ENCODE measurements around the gene MCEMP1. TPM values are rescaled to one million over a fixed set of nuclear protein-coding genes. Genes with fewer than 3 reads are reported as not detected.

Gene MCEMP1
- total RNA-seq, 3 donors from 2014 or later = not detected

GRCh38 chr19:7652061-7652641, 24.7 kb upstream of the MCEMP1 start:
- H3K27me3 Mint-ChIP-seq (ENCODE audit: low read depth) = no peaks in the 10 kb centered on the region
- H3K4me1 Mint-ChIP-seq (ENCODE audit: low read depth) = peaks cover 10% of the 10 kb centered on the region
- DNase-seq = peak; percentile 86
- H3K9me3 Mint-ChIP-seq = no peaks in the 10 kb centered on the region
- ATAC-seq = peak; percentile 88 to 91
- peak overlapping the region; percentile 64 for H3K4me3 Mint-ChIP-seq
- no peaks in the 10 kb centered on the region for H3K36me3 Mint-ChIP-seq (ENCODE audit: insufficient read depth)

GRCh38 chr19:7654401-7654800, 22.5 kb upstream of the MCEMP1 start:
- H3K36me3 Mint-ChIP-seq (ENCODE audit: insufficient read depth) = no peaks in the 10 kb centered on the region
- DNase-seq (no peak), ATAC-seq (no peak)
- no peaks in the 10 kb centered on the region for H3K9me3 Mint-ChIP-seq
- H3K4me3 Mint-ChIP-seq = no peak overlapping the region
- H3K27me3 Mint-ChIP-seq (ENCODE audit: low read depth) = no peaks in the 10 kb centered on the region
- peaks cover 22% of the 10 kb centered on the region for H3K4me1 Mint-ChIP-seq (ENCODE audit: low read depth)

GRCh38 chr19:7655581-7655980, 21.3 kb upstream of the MCEMP1 start:
- Mint-ChIP-seq H3K27me3 (ENCODE audit: low read depth) (no peaks in the 10 kb centered on the region), H3K9me3 (no peaks in the 10 kb centered on the region), H3K36me3 (ENCODE audit: insufficient read depth) (no peaks in the 10 kb centered on the region), H3K4me1 (ENCODE audit: low read depth) (peaks cover 22% of the 10 kb centered on the region), H3K4me3 (no peak overlapping the region)
- no peak for DNase-seq
- ATAC-seq = no peak

- ATAC-seq = peak; percentile 24 to 37
- no peak overlapping the region for H3K4me3 Mint-ChIP-seq
- H3K9me3 Mint-ChIP-seq = no peaks in the 10 kb centered on the region
- no peak for DNase-seq
- H3K36me3 Mint-ChIP-seq (ENCODE audit: insufficient read depth) = no peaks in the 10 kb centered on the region
- H3K4me1 Mint-ChIP-seq (ENCODE audit: low read depth) = peaks cover 18% of the 10 kb centered on the region
- no peaks in the 10 kb centered on the region for H3K27me3 Mint-ChIP-seq (ENCODE audit: low read depth)
Measured at GRCh38 chr19:7657131-7657751, 19.6 kb upstream of the MCEMP1 start.

GRCh38 chr19:7658219-7658686, 18.6 kb upstream of the MCEMP1 start:
- Mint-ChIP-seq H3K4me3 (peak overlapping the region; percentile 49), H3K9me3 (no peaks in the 10 kb centered on the region), H3K4me1 (ENCODE audit: low read depth) (peaks cover 12% of the 10 kb centered on the region), H3K27me3 (ENCODE audit: low read depth) (no peaks in the 10 kb centered on the region), H3K36me3 (ENCODE audit: insufficient read depth) (no peaks in the 10 kb centered on the region)
- peak; percentile 95 to 98 for ATAC-seq
- no peak for DNase-seq

GRCh38 chr19:7661744-7662538, 14.9 kb upstream of the MCEMP1 start:
- ATAC-seq (no peak), DNase-seq (no peak)
- Mint-ChIP-seq H3K4me3 (no peak overlapping the region), H3K36me3 (ENCODE audit: insufficient read depth) (no peaks in the 10 kb centered on the region), H3K27me3 (ENCODE audit: low read depth) (peaks cover 7% of the 10 kb centered on the region), H3K4me1 (ENCODE audit: low read depth) (peaks cover 12% of the 10 kb centered on the region), H3K9me3 (no peaks in the 10 kb centered on the region)

GRCh38 chr19:7662657-7663056, 14.2 kb upstream of the MCEMP1 start:
- H3K9me3 Mint-ChIP-seq = no peaks in the 10 kb centered on the region
- DNase-seq = no peak
- H3K36me3 Mint-ChIP-seq (ENCODE audit: insufficient read depth) = no peaks in the 10 kb centered on the region
- no peak overlapping the region for H3K4me3 Mint-ChIP-seq
- H3K27me3 Mint-ChIP-seq (ENCODE audit: low read depth) = peaks cover 8% of the 10 kb centered on the region
- H3K4me1 Mint-ChIP-seq (ENCODE audit: low read depth) = peaks cover 8% of the 10 kb centered on the region
- no peak for ATAC-seq

- DNase-seq (no peak), ATAC-seq (no peak)
- Mint-ChIP-seq H3K27me3 (ENCODE audit: low read depth) (peaks cover 12% of the 10 kb centered on the region), H3K4me3 (no peak overlapping the region), H3K9me3 (no peaks in the 10 kb centered on the region), H3K4me1 (ENCODE audit: low read depth) (no peaks in the 10 kb centered on the region), H3K36me3 (ENCODE audit: insufficient read depth) (no peaks in the 10 kb centered on the region)
Measured at GRCh38 chr19:7663706-7664105, 13.2 kb upstream of the MCEMP1 start.

GRCh38 chr19:7665076-7665475, 11.8 kb upstream of the MCEMP1 start:
- no peaks in the 10 kb centered on the region for H3K36me3 Mint-ChIP-seq (ENCODE audit: insufficient read depth)
- H3K9me3 Mint-ChIP-seq = no peaks in the 10 kb centered on the region
- no peak overlapping the region for H3K4me3 Mint-ChIP-seq
- DNase-seq (no peak), ATAC-seq (no peak)
- H3K4me1 Mint-ChIP-seq (ENCODE audit: low read depth) = peaks cover 4% of the 10 kb centered on the region
- H3K27me3 Mint-ChIP-seq (ENCODE audit: low read depth) = peaks cover 22% of the 10 kb centered on the region

- Mint-ChIP-seq H3K4me1 (ENCODE audit: low read depth) (peaks cover 11% of the 10 kb centered on the region), H3K9me3 (no peaks in the 10 kb centered on the region), H3K4me3 (peak within 1 kb of the TSS; percentile 52), H3K27me3 (ENCODE audit: low read depth) (peaks cover 43% of the 10 kb centered on the region), H3K36me3 (ENCODE audit: insufficient read depth) (no peaks in the 10 kb centered on the region)
- no peak for DNase-seq
- no peak for ATAC-seq
Measured at GRCh38 chr19:7668842-7669241, 8.0 kb upstream of the MCEMP1 start, which contains the start of gene RETN. TSS of gene RETN (plus strand) at chr19:7669049. CDS start at chr19:7669327, 278 bp downstream.

- peaks cover 14% of the 10 kb centered on the region for H3K4me1 Mint-ChIP-seq (ENCODE audit: low read depth)
- peaks cover 51% of the 10 kb centered on the region for H3K27me3 Mint-ChIP-seq (ENCODE audit: low read depth)
- ATAC-seq (no peak), DNase-seq (no peak)
- H3K9me3 Mint-ChIP-seq = no peaks in the 10 kb centered on the region
- H3K4me3 Mint-ChIP-seq = peak overlapping the region; percentile 52
- H3K36me3 Mint-ChIP-seq (ENCODE audit: insufficient read depth) = no peaks in the 10 kb centered on the region
Measured at GRCh38 chr19:7669641-7670040, 7.2 kb upstream of the MCEMP1 start.

- peak; percentile 54 to 69 for ATAC-seq
- Mint-ChIP-seq H3K4me3 (peak overlapping the region; percentile 46), H3K36me3 (ENCODE audit: insufficient read depth) (no peaks in the 10 kb centered on the region), H3K9me3 (no peaks in the 10 kb centered on the region), H3K4me1 (ENCODE audit: low read depth) (peaks cover 15% of the 10 kb centered on the region), H3K27me3 (ENCODE audit: low read depth) (peaks cover 56% of the 10 kb centered on the region)
- DNase-seq = no peak
Measured at GRCh38 chr19:7670150-7670783, 6.6 kb upstream of the MCEMP1 start.

GRCh38 chr19:7670790-7671189, 6.1 kb upstream of the MCEMP1 start:
- DNase-seq (no peak), ATAC-seq (no peak)
- Mint-ChIP-seq H3K36me3 (ENCODE audit: insufficient read depth) (no peaks in the 10 kb centered on the region), H3K4me3 (peak overlapping the region; percentile 46), H3K27me3 (ENCODE audit: low read depth) (peaks cover 59% of the 10 kb centered on the region), H3K9me3 (no peaks in the 10 kb centered on the region), H3K4me1 (ENCODE audit: low read depth) (peaks cover 16% of the 10 kb centered on the region)

GRCh38 chr19:7672522-7672921, 4.4 kb upstream of the MCEMP1 start:
- peaks cover 65% of the 10 kb centered on the region for H3K27me3 Mint-ChIP-seq (ENCODE audit: low read depth)
- DNase-seq (no peak), ATAC-seq (no peak)
- H3K36me3 Mint-ChIP-seq (ENCODE audit: insufficient read depth) = no peaks in the 10 kb centered on the region
- peaks cover 30% of the 10 kb centered on the region for H3K4me1 Mint-ChIP-seq (ENCODE audit: low read depth)
- H3K9me3 Mint-ChIP-seq = no peaks in the 10 kb centered on the region
- H3K4me3 Mint-ChIP-seq = no peak overlapping the region

Measured in activated T-cell treated with anti-CD3 and anti-CD28 coated beads, Interleukin-2, amount 50 U/mL, for 4 hours (primary cell).